Measurements from ENCODE around the gene TSPAN18.

Gene TSPAN18, protein sequence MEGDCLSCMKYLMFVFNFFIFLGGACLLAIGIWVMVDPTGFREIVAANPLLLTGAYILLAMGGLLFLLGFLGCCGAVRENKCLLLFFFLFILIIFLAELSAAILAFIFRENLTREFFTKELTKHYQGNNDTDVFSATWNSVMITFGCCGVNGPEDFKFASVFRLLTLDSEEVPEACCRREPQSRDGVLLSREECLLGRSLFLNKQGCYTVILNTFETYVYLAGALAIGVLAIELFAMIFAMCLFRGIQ

DNA sequence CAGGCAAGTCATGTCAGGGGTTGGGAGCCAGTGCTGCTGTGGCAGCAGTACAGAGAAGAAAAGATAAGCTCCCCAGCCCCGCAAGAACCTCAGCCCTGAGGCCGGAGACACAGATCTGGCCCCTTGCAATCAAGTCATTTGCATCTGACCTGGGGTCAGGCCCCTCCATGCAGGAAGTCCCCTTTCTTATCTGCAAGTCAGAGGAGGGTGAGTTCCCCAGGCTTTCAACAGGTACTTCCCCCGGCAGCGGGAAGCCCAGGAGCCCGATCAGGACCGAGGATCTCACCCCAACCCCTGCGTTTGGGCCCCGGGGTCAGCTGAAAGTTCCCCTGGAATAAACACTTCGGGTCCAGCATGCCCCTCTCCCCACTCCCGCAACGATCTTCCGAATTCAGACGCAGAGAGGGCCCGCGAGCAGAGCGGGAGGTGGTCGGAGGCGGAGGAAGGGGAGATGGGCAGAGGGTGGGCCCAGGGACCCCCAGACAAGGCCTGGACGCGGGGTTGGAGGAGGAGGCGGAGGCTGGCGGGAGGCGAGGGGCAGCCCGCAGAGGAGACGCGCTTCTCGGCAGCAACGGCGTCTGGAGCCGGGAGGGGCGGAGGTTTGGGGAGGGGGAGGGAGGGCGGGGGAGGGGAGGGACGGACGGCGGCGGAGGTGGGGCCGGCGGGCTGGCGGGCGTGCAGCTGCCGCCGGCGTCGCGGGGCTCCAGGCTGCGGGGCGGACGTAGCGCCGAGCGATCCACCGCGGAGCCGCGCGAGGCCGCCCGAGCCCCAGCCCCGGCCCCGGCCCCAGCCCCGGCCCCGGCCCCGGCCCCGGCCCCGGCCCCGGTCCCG, at the start of gene TSPAN18:
TSPAN18 (plus strand) TSS at position 680 of the 831 bp plus-strand sequence. CDS start 179,455 bp downstream, outside the sequence.
- peak; percentile 30 for DNase-seq

DNA sequence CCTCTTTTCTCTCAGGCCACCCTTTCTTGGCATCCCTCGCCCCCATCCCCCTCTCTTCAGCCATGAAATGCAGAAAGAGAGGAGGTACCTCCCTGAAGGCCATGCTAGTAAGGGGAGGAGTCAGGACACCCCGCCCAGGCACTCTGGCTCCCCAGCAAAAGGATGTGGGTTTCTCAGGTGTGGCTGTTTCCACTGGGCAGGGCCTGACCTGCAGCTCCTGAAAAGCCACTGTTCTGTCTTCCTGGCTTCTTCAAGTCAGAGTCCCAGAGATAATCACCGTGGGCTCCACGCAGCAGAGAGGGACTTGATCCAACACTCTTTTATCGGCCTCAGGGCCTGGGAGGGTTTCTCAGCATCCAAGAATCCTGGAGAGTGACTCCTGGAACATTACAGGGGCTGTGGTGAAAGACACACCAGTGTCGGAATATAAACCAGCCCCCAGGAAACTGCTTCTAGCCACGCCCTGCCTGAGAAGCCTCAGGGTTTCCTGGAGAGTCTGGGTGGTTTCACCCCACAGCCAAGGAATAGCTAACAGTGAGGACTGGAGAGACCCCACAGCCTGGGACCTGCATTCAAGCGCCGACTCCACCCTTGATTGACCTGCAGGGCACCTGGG, 45.7 kb upstream of the TSPAN18 start:
- DNase-seq, result peak; percentile 21

DNA sequence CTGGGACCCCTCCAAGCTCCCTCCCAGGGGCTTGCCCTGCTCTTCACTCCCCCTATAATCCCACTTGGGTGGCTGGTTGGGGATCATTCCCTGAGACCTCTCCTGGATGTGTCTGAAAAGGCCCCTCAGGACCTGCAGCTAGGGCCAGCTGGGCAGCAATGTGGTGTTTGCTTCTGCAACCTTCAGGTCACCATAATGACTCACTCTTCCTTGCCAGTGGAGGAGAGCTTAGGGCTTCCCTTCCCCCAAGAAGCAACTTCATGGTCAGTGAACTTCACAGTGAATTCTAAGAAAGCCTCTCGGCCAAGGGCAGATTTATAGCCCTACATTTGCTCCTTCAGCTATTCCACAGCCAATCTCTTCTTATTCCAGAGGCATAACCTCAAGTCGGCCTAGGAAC, 45.1 kb upstream of the TSPAN18 start:
- DNase-seq, result no peak

DNA sequence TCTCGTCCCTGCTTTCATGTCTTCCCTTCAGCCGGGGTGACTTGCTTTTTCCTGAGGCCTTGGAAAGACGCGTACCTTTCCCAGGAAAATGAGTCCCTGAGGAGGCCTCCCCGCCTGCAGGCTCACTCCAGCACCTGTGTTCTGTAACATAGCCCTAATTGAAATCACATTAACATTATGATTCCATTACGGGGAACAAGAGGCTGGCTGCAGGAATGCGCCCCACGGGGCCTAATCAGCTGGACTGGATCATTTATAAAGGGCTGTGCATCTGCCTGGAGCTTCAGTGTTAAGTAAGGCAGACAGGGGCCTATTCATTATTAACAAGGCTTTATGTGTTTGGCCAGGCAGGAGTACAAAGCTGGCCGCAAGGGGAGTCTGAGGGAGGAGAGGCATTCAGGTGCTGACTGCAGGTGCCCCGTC, 41.9 kb upstream of the TSPAN18 start:
- DNase-seq, result no peak

DNA sequence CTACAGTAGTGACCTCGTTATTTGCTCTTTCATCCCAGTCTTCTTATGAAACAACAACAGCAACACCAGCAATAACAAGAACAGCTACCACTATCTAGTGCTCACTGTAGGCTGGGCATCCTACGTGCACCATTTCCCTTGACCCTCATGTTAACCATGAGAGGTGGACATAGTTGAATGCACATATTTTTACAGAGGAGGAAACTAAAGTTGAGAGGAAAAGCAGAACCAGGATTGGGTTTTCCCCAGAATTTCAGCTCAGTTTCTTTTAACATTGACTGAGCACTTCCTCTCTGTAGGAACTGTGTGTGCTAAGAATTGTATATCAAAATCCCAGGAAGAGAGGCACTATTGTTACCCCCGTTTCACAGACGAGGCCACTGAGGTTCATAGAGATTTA, 39.4 kb upstream of the TSPAN18 start:
- DNase-seq, result no peak

DNA sequence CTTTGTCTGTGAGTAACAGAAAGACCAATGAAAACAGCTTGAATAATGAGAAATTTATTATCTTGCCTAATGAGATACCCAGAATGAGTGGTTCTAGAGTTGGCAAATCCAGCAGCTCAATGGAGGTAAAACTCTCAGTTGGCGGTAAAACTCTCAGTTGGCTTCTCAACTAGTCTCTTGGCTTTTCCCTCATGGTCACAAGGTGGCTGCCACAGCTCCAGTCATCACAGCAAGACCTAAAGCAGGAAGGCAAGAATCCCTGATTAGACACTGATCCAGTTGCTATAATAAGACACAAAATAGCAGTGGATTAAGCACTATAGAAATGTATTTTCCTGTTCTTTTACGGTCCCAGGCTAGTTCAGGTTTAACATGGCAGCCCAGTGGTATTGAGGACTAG, 37.5 kb upstream of the TSPAN18 start:
- no peak for DNase-seq

DNA sequence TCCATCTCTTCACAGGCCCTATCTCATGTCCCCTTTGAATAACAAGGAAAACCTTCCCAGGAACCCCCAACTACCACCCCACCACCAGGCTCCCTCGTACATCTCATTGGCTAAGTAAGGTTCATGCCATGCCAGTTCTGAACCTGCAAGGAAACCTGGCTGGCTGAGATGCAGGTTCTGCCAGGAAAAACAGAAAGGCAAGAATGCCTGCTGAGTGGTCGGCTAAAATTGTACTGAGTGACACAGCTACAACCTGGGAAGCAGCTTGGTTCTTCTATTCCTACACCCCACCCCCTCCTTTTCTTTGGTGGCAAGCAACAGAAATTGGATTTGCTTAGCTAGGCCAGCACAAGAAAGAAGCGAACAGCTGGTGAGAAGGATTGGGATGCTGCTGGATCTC, 36.1 kb upstream of the TSPAN18 start:
- no peak for DNase-seq

DNA sequence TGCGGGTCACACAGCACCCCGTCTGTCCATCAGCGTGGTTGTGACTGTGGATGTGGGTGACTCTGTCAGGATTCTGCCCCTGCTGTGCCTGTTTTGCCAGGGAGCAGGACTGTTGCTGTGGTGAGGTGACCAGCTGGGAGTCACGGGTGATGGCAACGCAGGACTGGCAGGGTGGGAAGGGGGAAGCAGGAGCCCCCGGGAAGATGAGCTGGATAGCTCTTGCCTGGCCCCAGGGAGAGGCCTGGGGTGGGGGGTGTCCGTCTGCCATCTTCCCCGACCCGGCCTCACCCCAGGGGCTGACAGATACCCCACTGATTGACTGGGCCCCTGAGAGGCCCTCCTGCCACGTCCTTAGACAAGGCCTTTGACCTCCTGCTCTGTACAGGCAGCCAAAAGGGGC, 34.3 kb upstream of the TSPAN18 start:
- DNase-seq, result no peak

DNA sequence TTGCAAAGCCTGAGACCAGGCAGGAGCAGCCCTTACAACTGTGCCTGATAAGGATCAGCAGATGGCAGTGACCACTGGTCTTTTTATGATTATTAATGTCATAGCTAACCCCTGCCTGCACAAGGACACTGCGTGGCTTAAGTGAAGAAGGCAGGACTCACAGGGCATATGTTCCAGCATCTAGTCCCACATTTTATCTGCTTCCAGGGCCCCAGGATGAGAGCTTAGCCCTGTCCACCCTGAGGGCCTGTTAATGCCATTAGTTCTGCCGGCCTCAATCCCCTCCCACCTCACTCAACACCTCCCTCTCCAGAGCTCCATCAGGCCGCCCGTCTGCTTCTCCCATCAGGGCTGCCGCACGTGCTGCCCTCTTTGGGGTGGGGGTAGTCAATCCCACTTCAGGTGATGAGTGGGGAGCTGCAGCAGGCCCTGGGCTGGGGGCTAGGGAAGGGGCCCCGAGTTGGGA, 33.1 kb upstream of the TSPAN18 start:
- no peak for DNase-seq

DNA sequence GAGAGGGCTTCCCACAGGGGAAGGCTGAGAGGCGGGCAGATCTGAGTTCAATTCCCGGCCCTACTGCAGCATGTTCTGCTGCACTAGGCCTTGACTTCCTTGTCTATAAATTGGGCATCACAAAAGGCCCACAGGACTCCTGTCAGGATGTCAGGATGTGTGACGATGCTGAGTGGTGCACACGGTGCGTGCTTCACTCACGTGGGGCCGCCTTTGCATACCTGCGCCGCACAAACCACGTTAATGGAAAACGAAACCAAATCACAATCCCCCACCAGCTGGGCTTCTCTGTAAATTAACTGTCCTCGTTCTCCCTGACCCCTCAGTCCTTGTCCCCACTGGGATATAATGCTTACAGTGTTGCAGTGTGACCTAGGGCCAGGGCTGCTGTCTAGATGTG, 32.3 kb upstream of the TSPAN18 start:
- no peak for DNase-seq

DNA sequence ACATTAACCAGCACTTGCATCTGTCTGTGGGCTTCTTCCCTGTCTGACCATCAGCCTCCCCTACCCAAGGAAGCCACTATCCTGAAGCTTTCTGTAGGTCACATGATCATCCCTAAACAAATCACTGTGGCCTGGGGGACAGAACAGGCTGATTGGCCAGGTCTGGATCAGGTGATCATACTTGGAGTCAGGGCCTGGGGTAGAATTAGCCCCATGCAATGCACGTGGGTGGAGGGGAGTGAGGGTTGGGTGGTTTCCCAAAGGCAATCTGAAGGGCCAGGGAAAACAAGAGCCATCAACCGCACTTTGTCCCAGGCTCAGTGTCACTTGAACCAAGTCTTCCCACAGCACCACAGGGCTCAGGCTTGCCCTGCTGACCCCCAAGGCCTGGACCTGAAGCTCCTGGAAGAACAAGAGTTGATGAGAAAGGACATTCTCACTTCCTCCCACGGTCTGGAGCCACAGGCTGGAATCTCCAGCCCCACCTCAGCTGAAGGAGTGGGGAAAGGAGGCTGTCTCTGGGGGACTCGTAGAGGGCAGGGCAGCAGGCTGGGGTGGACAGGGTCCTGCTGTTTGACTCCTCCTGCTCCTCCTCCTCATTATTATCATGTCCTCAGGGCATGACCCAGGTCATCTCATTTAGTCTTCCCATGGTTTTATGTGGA, 31.5 kb upstream of the TSPAN18 start:
- no peak for DNase-seq

DNA sequence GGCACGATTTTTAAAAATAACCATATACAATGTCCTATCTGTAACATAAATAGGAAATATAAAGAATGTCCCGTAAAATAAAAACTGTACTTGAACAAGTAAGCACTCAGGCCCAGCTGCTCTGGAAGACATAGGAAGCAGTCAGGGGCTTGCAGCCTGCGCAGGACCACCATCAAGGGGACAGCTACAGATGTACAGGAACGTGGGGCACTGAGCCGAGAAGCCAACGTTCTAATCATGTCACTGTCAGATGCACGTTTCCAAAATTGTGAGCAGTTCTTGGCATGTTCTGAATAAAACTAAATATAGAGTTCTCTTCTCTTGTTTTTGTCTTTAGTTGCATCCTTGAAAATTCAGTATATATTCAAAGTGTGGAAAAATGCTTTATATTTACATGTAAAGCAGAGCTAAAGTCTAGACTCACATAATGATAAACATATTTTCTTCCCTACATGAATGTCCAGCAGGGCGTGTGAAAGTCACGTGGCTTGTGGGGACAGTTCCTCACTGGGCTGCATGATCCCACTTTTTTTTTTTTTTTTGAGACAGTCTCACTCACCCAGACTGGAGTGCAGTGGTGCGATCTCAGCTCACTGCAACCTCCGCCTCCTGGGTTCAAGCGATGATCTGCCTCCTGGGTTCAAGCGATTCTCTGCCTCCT, 28.4 kb upstream of the TSPAN18 start:
- no peak for DNase-seq

DNA sequence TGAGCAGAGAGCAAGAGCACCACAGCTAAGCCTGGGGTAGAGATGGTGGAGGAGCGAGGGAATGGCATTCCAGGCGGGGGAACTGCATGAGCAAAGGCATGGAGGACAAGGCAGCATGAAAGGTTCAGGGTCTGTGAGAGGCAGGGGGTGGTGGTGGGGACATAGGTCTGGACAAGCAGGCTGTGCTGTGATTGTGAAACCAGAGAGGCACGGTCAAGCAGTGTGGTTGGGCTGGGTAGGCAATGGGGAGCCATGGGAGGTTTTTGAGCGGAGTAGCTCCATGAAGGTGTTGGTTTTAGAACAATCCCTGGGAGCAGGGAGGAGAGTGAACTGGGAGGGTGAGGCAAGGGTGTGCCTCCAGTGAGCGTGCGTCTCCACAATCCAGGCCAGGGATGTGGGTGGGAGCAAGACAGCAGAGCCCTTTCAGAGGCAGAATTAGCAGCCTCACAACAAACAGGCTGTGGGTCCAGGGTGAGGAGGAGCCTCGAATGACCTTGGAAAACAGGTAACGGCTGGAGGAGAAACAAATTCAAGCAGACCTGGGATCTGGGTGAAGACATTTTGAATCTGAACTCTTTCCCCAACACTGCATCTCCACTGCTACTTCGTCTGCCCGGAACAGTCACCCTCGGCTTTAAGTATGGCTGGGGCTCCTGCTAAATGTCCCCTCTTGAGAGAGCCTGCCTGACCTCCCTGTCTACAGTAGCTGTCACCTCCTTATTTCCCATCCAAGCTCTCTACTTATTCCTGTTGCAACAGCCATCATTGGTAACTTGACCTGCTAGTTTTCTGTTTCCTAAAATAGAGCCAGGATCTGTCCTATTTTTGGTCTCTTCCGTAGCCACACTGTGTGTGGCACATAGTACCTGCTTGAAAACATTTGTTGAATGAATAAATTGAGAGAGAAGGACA, 27.0 kb upstream of the TSPAN18 start:
- no peak for DNase-seq

DNA sequence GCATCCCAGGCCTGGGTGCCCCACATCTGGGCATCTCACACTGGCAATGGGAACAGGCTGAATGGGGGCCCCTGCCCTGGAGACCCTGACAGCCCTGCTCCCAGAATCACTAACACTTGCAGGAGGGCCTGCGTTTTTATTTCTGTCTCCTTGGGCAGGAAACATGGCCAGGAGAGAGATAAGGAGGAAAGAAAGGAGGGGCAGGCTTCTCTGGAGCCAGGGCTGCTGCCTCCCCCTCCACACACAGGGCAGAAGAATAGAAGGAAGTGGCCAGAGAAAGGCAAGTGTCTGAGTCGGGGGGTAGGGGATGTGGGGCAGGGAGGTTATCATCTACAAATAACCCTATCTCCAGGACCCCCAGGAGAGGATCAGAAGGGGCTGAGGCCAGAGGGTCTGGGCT, 25.5 kb upstream of the TSPAN18 start:
- no peak for DNase-seq

DNA sequence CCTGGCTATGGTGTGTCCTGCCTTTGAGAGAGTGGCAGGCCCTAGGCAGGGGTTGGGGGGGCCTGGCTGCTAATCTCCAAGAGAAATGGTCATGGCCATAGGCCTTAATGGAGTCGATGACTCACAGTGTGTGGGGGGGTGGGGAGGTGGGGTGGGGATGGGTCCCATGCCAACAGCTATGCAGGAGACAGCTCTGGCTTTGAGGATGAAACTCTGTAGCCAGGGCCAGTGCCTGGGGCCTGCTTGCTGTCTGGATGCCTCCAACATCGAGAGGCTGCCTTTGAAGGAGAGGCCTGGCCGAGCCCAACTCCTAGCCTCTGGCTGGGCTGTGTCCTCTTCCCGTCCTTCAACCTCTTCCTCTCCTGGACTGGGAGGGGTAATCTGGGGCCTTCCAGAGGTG, 23.9 kb upstream of the TSPAN18 start:
- DNase-seq, result no peak

DNA sequence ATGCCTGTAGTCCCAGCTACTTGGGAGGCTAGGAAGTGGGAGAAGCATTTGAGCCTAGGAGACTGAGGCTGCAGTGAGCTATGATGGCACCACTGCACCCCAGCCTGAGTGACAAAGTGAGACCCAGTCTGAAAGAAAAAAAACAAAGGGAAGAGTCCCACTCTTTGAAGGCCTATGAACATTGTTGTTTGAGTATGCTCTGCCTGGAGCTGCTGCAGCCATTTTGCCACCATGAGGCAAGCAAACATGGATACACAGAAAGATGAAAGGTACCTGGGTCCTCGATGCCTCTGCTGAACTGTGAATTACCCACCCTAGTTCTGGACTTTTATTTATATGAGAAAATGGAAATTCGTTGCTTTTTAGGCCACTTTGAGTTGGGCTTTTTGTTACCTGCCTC, 19.7 kb upstream of the TSPAN18 start:
- DNase-seq, result no peak

DNA sequence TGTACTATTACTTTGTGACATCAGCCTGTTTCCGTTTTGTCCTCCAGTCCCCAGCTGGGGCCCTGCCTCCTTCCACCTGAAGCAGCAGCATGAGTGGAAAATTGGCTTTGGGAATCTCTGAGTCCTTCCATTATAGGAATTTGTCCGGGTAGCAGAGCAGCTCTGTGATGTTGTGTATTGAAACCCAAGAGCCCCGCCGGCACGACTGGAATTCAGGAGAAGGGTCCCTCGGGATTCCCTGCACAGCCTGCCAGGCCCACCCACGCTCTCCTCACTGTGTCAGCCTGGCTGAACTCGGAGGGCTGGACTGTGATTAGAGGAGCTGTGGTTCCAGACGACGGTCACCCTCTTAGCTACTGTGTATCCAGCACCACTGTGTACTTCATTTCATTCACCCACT, 18.8 kb upstream of the TSPAN18 start:
- no peak for DNase-seq

DNA sequence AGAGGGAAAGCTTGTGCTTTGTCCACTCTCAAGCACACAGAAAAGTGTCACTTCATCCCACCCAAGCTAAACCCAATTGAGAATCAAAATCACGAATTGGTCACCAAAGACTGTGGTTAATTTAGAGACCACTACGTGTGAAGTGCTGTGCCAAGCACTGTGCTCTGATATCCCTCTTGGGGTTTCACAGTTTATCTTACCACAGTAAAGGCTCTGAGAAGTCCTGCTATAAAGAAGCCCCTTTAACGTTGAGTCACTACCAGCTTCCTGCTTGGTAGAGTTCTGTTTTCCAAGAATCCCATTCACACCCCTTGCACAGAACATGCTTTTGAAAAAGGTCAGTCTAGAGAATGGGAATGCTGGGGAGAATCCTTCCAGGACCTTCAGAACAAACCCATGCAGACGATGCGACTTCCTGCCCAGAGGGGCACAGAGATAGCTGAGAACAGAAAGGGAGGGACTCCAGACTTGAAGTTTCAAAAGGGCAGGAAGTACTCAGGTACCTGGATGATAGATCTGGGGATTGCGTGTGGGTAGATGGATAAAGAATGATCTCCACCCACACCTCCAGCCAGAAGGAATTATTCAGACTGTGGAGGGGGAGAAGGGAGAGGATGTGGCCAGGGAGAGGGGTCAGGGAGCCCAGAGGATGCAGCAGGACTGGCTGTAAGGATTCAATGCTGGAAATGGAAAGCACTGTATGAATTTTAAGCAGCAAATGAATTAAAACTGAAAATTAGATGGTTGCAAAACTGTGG, 18.1 kb upstream of the TSPAN18 start:
- no peak for DNase-seq

DNA sequence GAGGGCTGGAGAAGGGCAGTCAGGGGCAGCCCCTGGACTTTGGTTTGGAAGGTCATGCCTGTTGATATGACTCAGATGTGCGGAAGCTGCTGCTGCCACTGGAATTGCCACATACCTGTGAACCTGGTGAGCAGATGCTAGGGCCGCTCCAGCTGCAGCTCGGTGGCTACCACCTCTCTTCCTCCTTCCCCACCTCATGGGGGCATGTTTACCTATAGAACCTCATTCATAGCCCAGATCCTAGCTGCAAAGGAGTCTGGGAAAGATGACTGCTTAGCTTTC, 17.5 kb upstream of the TSPAN18 start:
- no peak for DNase-seq

DNA sequence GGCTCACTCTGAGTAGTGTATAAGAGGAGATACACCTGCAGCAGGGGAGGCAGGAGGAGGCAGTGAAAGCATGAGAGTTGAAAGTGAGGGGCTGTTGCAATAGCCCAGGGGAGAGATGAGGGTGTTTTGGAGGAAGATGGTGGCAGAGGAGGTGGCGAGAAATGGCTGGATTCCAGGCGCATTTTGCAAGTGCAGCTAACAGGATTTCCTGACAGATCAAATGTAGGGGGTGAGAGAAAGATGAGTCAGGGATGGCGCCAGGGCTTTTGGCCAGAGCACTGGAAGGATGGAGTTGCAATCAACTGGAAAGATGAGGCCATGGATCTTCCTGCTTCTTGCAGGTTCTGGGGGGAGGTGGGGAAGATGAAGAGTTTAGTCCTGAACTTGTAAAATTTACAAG, 16.8 kb upstream of the TSPAN18 start:
- DNase-seq, result no peak

DNA sequence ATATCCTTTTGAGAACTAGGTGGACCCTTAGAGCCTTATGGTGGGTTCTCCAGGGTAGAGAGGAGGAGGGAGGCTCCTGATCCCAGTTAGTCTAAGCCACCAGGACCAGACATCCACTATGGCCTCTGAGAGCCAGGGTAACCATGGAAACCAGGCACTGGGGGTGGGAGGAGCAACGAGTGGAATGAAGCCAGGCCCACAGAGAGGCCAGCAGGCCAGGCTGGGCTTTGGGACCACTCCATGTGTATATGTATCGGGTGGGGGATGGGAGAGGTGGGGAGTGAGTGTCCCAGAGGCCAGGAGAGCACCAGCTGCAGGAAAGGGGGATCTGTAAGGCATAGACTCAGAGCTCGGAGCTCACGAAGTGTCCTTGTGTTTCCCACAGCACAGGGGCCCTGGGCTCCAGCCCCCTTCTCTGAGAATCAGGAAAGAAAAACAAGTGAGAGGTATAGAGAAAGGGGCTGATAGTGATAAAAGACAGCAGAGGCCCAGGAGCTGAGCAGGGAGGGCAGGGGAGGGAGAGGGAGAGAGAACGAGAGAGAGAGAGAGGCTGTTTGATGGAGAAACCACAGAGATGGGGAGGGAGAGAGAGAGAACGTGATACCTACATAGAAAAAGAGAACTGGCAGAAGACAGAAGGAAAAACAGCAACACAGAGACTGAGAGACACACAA, 15.5 kb upstream of the TSPAN18 start:
- DNase-seq, result no peak

All from stimulated activated CD4-positive, alpha-beta T cell treated with anti-CD3 and anti-CD28 coated beads, Interleukin-12 subunit alpha, Interleukin-12 subunit beta, amount 100 ng/mL, for 4 hours (primary cell).